HUES48 (cell line): ENCODE results near the gene RPS21.

Source experiments
- H3K27ac ChIP-seq: one replicate; pipeline ENCODE4 v1.7.0; 2013; ENCODE audit warnings: low read depth, low read length, inconsistent platforms
- H3K27me3 ChIP-seq: 2 replicates; pipeline ENCODE4 v1.6.1; 2013; ENCODE audit warnings: mild to moderate bottlenecking, low read length; ENCODE audit not compliant: control insufficient read depth, insufficient read depth
- H3K36me3 ChIP-seq: 2 replicates; pipeline ENCODE4 v1.6.1; 2013; ENCODE audit warnings: low read length; ENCODE audit not compliant: control insufficient read depth, insufficient read depth
- H3K4me1 ChIP-seq: 2 replicates; pipeline ENCODE4 v1.6.1; 2013; ENCODE audit warnings: mild to moderate bottlenecking, low read length; ENCODE audit not compliant: control insufficient read depth, insufficient read depth
- H3K4me3 ChIP-seq: 2 replicates; pipeline ENCODE4 v1.5.1; 2013; ENCODE audit warnings: mild to moderate bottlenecking, low read depth, low read length
- H3K9ac ChIP-seq: 2 replicates; pipeline ENCODE4 v1.6.1; 2013; ENCODE audit warnings: mild to moderate bottlenecking, low read depth, low read length, moderate library complexity
- H3K9me3 ChIP-seq: 2 replicates; pipeline ENCODE4 v1.6.1; 2013; ENCODE audit warnings: low read length; ENCODE audit not compliant: control insufficient read depth, insufficient read depth

Gene RPS21

GRCh38 chr20:62433658-62434497 lies 47.0 kb downstream of the RPS21 start:
- Histone ChIP-seq H3K9me3 (no peaks in the 10 kb centered on the region), H3K4me3 (no peak overlapping the region), H3K36me3 (no peaks in the 10 kb centered on the region), H3K9ac (no peak overlapping the region), H3K27me3 (no peaks in the 10 kb centered on the region), H3K27ac (no peak overlapping the region), H3K4me1 (peaks cover 8% of the 10 kb centered on the region)

GRCh38 chr20:62436692-62437091 lies 49.8 kb downstream of the RPS21 start:
- Histone ChIP-seq H3K27ac (no peak overlapping the region), H3K4me1 (no peaks in the 10 kb centered on the region), H3K9ac (no peak overlapping the region), H3K27me3 (no peaks in the 10 kb centered on the region), H3K9me3 (no peaks in the 10 kb centered on the region), H3K4me3 (no peak overlapping the region), H3K36me3 (no peaks in the 10 kb centered on the region)

- Histone ChIP-seq H3K27ac (no peak overlapping the region), H3K4me3 (no peak overlapping the region), H3K9me3 (no peaks in the 10 kb centered on the region), H3K36me3 (no peaks in the 10 kb centered on the region), H3K27me3 (no peaks in the 10 kb centered on the region), H3K4me1 (no peaks in the 10 kb centered on the region), H3K9ac (no peak overlapping the region)
These were observed 50.6 kb downstream of the RPS21 start for GRCh38 chr20:62437496-62437895.

GRCh38 chr20:62437927-62438326 lies 51.0 kb downstream of the RPS21 start:
- Histone ChIP-seq H3K4me3 (no peak overlapping the region), H3K4me1 (no peaks in the 10 kb centered on the region), H3K9ac (no peak overlapping the region), H3K27me3 (no peaks in the 10 kb centered on the region), H3K36me3 (no peaks in the 10 kb centered on the region), H3K27ac (no peak overlapping the region), H3K9me3 (no peaks in the 10 kb centered on the region)
